BE2C (cell line): ENCODE measurements around the gene CYRIA.

Experiments
- DNase-seq: peaks from one replicate; pipeline ENCODE4 v3.0.0-alpha.2; 2020
- H3K27me3 ChIP-seq: fragments of 250-450 bp; sonication (Bioruptor Pico); 2 replicates; pipeline ENCODE4 v1.5.1; 2020; ENCODE audit warnings: mild to moderate bottlenecking
- H3K36me3 ChIP-seq: fragments of 250-450 bp; sonication (Bioruptor Pico); 2 replicates; pipeline ENCODE4 v1.5.1; 2020; ENCODE audit warnings: mild to moderate bottlenecking
- H3K4me1 ChIP-seq: fragments of 250-450 bp; sonication (Bioruptor Pico); 2 replicates; pipeline ENCODE4 v1.5.1; 2020
- H3K4me3 ChIP-seq: 2 replicates; pipeline ENCODE4 v1.5.1; 2011; ENCODE audit warnings: low read depth, low read length
- H3K9me3 ChIP-seq: fragments of 250-450 bp; sonication (Bioruptor Pico); 2 replicates; pipeline ENCODE4 v1.5.1; 2020
- TF ChIP-seq, protein P1 (sequence below): IDR thresholded peaks from 2 replicates; pipeline ENCODE4 v1.5.1; 2012; ENCODE audit warnings: mild to moderate bottlenecking, low read depth, low read length

Gene CYRIA

GRCh38 chr2:16678964-16679363 is 13.3 kb upstream of the CYRIA start:
- Histone ChIP-seq H3K27me3 (peaks cover 1% of the 10 kb centered on the region; the same call in 1 of the 2 replicates), H3K4me3 (no peak overlapping the region), H3K36me3 (no peaks in the 10 kb centered on the region), H3K9me3 (no peaks in the 10 kb centered on the region), H3K4me1 (no peaks in the 10 kb centered on the region)
- DNase-seq, result no peak
- TF ChIP-seq, protein P1, sequence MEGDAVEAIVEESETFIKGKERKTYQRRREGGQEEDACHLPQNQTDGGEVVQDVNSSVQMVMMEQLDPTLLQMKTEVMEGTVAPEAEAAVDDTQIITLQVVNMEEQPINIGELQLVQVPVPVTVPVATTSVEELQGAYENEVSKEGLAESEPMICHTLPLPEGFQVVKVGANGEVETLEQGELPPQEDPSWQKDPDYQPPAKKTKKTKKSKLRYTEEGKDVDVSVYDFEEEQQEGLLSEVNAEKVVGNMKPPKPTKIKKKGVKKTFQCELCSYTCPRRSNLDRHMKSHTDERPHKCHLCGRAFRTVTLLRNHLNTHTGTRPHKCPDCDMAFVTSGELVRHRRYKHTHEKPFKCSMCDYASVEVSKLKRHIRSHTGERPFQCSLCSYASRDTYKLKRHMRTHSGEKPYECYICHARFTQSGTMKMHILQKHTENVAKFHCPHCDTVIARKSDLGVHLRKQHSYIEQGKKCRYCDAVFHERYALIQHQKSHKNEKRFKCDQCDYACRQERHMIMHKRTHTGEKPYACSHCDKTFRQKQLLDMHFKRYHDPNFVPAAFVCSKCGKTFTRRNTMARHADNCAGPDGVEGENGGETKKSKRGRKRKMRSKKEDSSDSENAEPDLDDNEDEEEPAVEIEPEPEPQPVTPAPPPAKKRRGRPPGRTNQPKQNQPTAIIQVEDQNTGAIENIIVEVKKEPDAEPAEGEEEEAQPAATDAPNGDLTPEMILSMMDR, result no peak

GRCh38 chr2:16677875-16678274 is 12.2 kb upstream of the CYRIA start:
- H3K9me3 ChIP-seq, result no peaks in the 10 kb centered on the region
- no peaks in the 10 kb centered on the region for H3K4me1 ChIP-seq
- H3K36me3 ChIP-seq, result no peaks in the 10 kb centered on the region
- H3K27me3 ChIP-seq, result no peaks in the 10 kb centered on the region
- no peak overlapping the region for H3K4me3 ChIP-seq
- no peak for DNase-seq
- TF ChIP-seq, protein P1, result no peak

DNA sequence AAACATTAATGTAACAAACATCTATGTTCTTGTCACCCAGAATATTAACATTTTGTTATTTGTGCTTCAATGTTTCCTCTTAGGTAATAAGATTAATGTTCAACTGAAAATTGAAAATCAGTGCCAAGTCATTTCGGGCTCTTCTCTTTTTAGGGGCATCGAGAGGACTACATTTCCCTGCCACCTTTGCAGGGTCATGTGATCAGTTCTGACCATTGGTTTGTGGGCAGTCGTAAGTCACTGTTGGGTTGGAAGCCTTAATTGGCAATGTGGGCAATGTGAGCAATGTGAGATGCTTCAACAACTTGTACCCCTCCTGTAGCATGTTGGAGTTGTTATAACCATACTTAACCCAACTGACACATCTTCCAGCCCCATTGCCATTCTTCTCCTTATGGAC is 10.1 kb upstream of the CYRIA start:
- TF ChIP-seq, protein P1, result no peak
- H3K9me3 ChIP-seq, result no peaks in the 10 kb centered on the region
- H3K27me3 ChIP-seq, result no peaks in the 10 kb centered on the region
- H3K4me1 ChIP-seq, result no peaks in the 10 kb centered on the region
- no peak overlapping the region for H3K4me3 ChIP-seq
- DNase-seq, result no peak
- no peaks in the 10 kb centered on the region for H3K36me3 ChIP-seq

- TF ChIP-seq, protein P1, result no peak
- Histone ChIP-seq H3K36me3 (no peaks in the 10 kb centered on the region), H3K27me3 (no peaks in the 10 kb centered on the region), H3K9me3 (no peaks in the 10 kb centered on the region), H3K4me1 (no peaks in the 10 kb centered on the region), H3K4me3 (no peak overlapping the region)
- DNase-seq, result no peak
Measured at GRCh38 chr2:16674154-16674553, 8.5 kb upstream of the CYRIA start.

DNA sequence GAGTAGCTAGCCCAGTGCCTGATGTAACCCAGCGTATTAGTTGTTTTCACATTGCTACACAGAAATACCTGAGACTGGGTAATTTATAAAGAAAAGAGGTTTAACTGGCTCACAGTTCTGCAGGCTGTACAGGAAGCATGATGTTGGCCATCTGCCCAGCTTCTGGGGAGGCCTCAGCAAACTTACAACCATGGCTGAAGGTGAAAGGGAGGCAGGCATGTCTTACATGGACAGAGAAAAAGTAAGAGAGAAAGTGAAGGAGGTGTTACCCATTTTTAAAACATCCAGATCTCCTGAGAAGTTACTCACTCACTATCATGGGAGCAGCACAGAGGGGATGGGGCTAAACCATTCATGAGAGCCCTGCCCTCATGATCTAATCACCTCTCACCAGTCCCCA is 6.1 kb upstream of the CYRIA start:
- no peaks in the 10 kb centered on the region for H3K9me3 ChIP-seq
- H3K36me3 ChIP-seq, result no peaks in the 10 kb centered on the region
- H3K4me1 ChIP-seq, result no peaks in the 10 kb centered on the region
- DNase-seq, result no peak
- H3K27me3 ChIP-seq, result peaks cover 1% of the 10 kb centered on the region
- no peak overlapping the region for H3K4me3 ChIP-seq
- TF ChIP-seq, protein P1, result no peak

- TF ChIP-seq, protein P1, result no peak
Measured at GRCh38 chr2:16669388-16669787, 3.8 kb upstream of the CYRIA start.

More at GRCh38 chr2:16669388-16669787, 3.8 kb upstream of the CYRIA start:
- no peak for DNase-seq
- no peaks in the 10 kb centered on the region for H3K36me3 ChIP-seq
- peaks cover 21% of the 10 kb centered on the region for H3K27me3 ChIP-seq
- H3K4me1 ChIP-seq, result no peaks in the 10 kb centered on the region
- H3K9me3 ChIP-seq, result no peaks in the 10 kb centered on the region
- H3K4me3 ChIP-seq, result no peak overlapping the region
